GM18498 (cell line): Measurements from ENCODE around the gene FAM9B.
A peak's percentile ranks its signal among the peaks of the same experiment; 100 is the strongest.

Experiments
- ATAC-seq: cut with Tn5 transposase; IDR thresholded peaks from one replicate; pipeline ENCODE4 v1.9.1; 2021; ENCODE audit warnings: mild to moderate bottlenecking, moderate library complexity; ENCODE audit not compliant: unreplicated experiment

Gene FAM9B

DNA sequence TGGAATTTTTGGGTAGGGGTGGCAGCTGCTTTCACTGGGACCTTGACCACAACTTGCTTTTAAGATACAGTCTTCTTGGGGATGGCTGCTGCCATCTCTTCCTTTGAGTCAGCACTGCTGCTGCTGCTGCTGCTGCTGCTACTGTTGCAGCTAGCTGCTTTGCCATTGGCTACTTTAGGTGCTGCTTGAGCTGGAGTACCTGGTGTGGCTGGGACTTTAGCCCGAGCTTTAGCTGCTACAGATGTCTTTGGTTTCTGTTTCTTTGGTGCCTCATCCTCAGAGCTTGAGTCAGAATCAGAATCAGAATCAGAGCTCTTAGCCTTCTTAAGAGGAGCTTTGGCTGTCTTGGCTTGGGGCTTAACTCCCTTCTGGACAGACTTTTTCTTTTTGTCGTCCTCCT is 52.2 kb downstream of the FAM9B start:
- ATAC-seq: peak; percentile 43

DNA sequence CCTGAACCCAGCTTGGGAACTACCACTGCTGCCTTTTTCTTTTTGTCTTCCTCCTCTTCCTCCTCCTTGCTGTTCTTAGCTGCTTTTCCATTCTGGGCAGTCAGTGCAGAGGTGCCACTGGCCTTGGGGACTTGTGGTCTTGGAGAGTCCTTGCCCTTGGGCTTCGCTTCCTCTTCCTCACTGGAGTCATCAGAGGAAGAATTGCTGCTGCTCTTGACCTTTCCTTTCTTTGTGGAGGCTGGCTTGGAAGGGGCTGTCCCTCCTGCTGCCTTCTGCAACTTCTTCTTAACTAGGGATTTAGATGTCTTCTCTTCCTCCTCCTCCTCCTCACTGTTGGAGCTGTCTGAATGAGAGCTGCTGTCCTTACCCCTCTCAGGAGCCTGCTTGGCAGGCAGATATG is 53.2 kb downstream of the FAM9B start:
- no peak for ATAC-seq
